ENCODE data around the gene BAZ2B. TPM values are rescaled to one million over a fixed set of nuclear protein-coding genes. Genes with fewer than 3 reads are reported as not detected.
A peak's percentile ranks its signal among the peaks of the same experiment; 100 is the strongest.

Gene BAZ2B
- total and polyA plus RNA-seq, 9 of the 15 experiments (the other 6 are each of a cell fraction or from before 2014, with no cell fraction given): 7.5 to 38.6 (median 19.8) TPM

DNA sequence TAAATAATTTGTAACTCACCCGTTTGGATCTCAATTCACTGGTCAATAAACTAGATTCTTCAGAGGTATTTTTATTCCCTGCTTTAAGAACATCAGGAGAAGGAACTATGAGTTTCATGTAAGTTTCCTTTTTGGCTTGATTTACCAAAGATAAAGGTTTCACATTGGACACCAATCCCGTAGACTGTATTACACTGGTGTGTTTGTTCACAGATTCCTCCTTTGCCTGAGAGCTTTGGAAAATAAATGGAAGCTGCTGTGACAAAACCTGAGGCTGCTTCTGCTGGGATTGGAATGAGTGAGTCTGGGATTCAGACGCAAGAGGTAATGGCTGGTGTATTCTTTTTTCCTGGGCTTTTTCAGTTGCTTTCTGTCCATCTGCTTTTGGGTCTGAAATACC, 178.1 kb downstream of the BAZ2B start:
- H4K20me1 ChIP-seq (replicated peaks; ENCODE audit: control insufficient read depth, insufficient read depth, low read length): no peaks in the 10 kb centered on the region
- no peak overlapping the region for H3K4me2 ChIP-seq (ENCODE audit: insufficient read depth, low read length)
- 67% methylated on average over 3 of the region's 3 CpGs for WGBS (ENCODE audit: insufficient coverage, low coverage, missing lambda C conversion rate)
- ATAC-seq: no peak
- TSS peak; percentile 28 for BruUV-seq (replicated peaks)
- no peaks in the 10 kb centered on the region for H3K9me1 ChIP-seq (ENCODE audit: control insufficient read depth, insufficient read depth, low read length)
- FAIRE-seq: no peak
- CTCF ChIA-PET (ENCODE audit: low intra/inter-chr PET ratio): no interaction called here
- no peak overlapping the region for H3K4me3 ChIP-seq
- H3K4me1 ChIP-seq (replicated peaks in 1 of 2; ENCODE audit: control insufficient read depth in 2 of 2, insufficient read depth in 2 of 2, low read length in 2 of 2): no peaks in the 10 kb centered on the region
- in situ Hi-C loops (cut with MboI) (no loop called here), intact Hi-C loops (cut with micrococcal nuclease) (no loop called here)
- POLR2A ChIA-PET: no interaction called here
- no peak overlapping the region for H3K9ac ChIP-seq (ENCODE audit: insufficient read depth in 1 of 2, low read depth in 2 of 2, low read length in 2 of 2)
- no peaks in the 10 kb centered on the region for H3K79me2 ChIP-seq (ENCODE audit: control insufficient read depth, insufficient read depth, low read length)
- TF ChIP-seq FOXA3 (CRISPR knock-in tag; conservative IDR thresholded peaks at IDR 0.05 in 1 of 2, IDR thresholded peaks at IDR 0.05 in 1 of 2): no peak
- no peak for TF ChIP-seq ASH1L (IDR thresholded peaks at IDR 0.05; ENCODE audit: borderline replicate concordance, low read depth, partially characterized antibody)
- DNase-seq (ENCODE audit: extremely low read depth in 1 of 4, low spot score in 3 of 4): no peak
- H3K36me3 ChIP-seq (ENCODE audit: control insufficient read depth, insufficient read depth, low read length): no peaks in the 10 kb centered on the region
- H3K27me3 ChIP-seq (ENCODE audit: control insufficient read depth in 2 of 2, insufficient read depth in 2 of 2, low read length in 2 of 2): no peaks in the 10 kb centered on the region
- no peaks in the 10 kb centered on the region for H3K9me3 ChIP-seq (replicated peaks; ENCODE audit: control insufficient read depth, insufficient read depth, low read depth, low read length)
- no peak overlapping the region for H3K27ac ChIP-seq (ENCODE audit: extremely low read depth, low read depth, low read length)
- no peak overlapping the region for H2AFZ ChIP-seq (ENCODE audit: low read depth, low read length)

DNA sequence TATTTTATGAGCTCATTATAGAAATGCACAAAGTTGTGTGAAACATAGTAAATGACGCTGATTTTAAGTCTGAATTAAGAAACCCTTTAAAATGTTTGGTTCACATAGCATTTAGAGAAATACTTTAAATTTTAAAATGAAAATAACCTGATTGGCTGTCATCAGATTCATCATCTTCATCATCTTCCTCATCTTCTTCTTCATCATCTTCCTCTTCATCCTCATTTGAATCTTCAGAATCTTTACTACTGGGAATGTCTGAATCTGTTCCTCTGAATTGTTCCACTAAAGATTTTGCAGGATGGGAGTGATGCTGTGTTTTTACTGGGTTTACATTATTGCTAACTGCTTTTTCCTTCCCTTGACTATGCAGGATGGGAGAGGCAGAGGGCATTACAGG, 183.7 kb downstream of the BAZ2B start:
- no peaks in the 10 kb centered on the region for H3K36me3 ChIP-seq (ENCODE audit: control insufficient read depth, insufficient read depth, low read length)
- no peaks in the 10 kb centered on the region for H3K4me1 ChIP-seq (replicated peaks in 1 of 2; ENCODE audit: control insufficient read depth in 2 of 2, insufficient read depth in 2 of 2, low read length in 2 of 2)
- no peak overlapping the region for H3K9ac ChIP-seq (ENCODE audit: insufficient read depth in 1 of 2, low read depth in 2 of 2, low read length in 2 of 2)
- H3K27me3 ChIP-seq (ENCODE audit: control insufficient read depth in 2 of 2, insufficient read depth in 2 of 2, low read length in 2 of 2): no peaks in the 10 kb centered on the region
- no peaks in the 10 kb centered on the region for H4K20me1 ChIP-seq (replicated peaks; ENCODE audit: control insufficient read depth, insufficient read depth, low read length)
- CTCF ChIA-PET (ENCODE audit: low intra/inter-chr PET ratio): no interaction called here
- no peaks in the 10 kb centered on the region for H3K79me2 ChIP-seq (ENCODE audit: control insufficient read depth, insufficient read depth, low read length)
- H3K4me2 ChIP-seq (ENCODE audit: insufficient read depth, low read length): no peak overlapping the region
- in situ Hi-C loops (cut with MboI) (no loop called here), intact Hi-C loops (cut with micrococcal nuclease) (no loop called here)
- 65% methylated on average over 1 of the region's 1 CpG for WGBS (ENCODE audit: insufficient coverage, low coverage, missing lambda C conversion rate)
- no peaks in the 10 kb centered on the region for H3K9me3 ChIP-seq (replicated peaks; ENCODE audit: control insufficient read depth, insufficient read depth, low read depth, low read length)
- no peaks in the 10 kb centered on the region for H3K9me1 ChIP-seq (ENCODE audit: control insufficient read depth, insufficient read depth, low read length)
- FAIRE-seq (no peak), ATAC-seq (no peak), DNase-seq (ENCODE audit: extremely low read depth in 1 of 4, low spot score in 3 of 4) (no peak)
- TF ChIP-seq TBL1XR1 (IDR thresholded peaks at IDR 0.05; ENCODE audit: low read length in 2 of 2) (no peak), ZC3H4 (CRISPR knock-in tag; IDR thresholded peaks at IDR 0.05; ENCODE audit: borderline replicate concordance) (no peak), SMARCE1 (IDR thresholded peaks at IDR 0.05) (no peak), DACH1 (IDR thresholded peaks at IDR 0.05; ENCODE audit: partially characterized antibody) (no peak)
- TF ChIP-seq, protein P1, sequence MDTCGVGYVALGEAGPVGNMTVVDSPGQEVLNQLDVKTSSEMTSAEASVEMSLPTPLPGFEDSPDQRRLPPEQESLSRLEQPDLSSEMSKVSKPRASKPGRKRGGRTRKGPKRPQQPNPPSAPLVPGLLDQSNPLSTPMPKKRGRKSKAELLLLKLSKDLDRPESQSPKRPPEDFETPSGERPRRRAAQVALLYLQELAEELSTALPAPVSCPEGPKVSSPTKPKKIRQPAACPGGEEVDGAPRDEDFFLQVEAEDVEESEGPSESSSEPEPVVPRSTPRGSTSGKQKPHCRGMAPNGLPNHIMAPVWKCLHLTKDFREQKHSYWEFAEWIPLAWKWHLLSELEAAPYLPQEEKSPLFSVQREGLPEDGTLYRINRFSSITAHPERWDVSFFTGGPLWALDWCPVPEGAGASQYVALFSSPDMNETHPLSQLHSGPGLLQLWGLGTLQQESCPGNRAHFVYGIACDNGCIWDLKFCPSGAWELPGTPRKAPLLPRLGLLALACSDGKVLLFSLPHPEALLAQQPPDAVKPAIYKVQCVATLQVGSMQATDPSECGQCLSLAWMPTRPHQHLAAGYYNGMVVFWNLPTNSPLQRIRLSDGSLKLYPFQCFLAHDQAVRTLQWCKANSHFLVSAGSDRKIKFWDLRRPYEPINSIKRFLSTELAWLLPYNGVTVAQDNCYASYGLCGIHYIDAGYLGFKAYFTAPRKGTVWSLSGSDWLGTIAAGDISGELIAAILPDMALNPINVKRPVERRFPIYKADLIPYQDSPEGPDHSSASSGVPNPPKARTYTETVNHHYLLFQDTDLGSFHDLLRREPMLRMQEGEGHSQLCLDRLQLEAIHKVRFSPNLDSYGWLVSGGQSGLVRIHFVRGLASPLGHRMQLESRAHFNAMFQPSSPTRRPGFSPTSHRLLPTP (IDR thresholded peaks at IDR 0.05; ENCODE audit: borderline replicate concordance, extremely low read depth, insufficient read length): no peak
- no peak overlapping the region for H2AFZ ChIP-seq (ENCODE audit: low read depth, low read length)
- H3K4me3 ChIP-seq: no peak overlapping the region
- no peak overlapping the region for H3K27ac ChIP-seq (ENCODE audit: extremely low read depth, low read depth, low read length)
- no TSS peak for BruUV-seq (replicated peaks)
- POLR2A ChIA-PET: no interaction called here

Measured in K562 (cell line).